ENCODE measurements around the gene TBX15. TPM values are rescaled to one million over a fixed set of nuclear protein-coding genes. Genes with fewer than 3 reads are reported as not detected.

TBX15 gene
- total and polyA plus RNA-seq, 3 donors from 2014 or later, result 0.63 to 1.5 (median 0.74) TPM

- Histone ChIP-seq H3K36me3 (ENCODE audit: low read depth, missing control alignments) (no peaks in the 10 kb centered on the region), H3K4me1 (no peaks in the 10 kb centered on the region), H3K9me3 (no peaks in the 10 kb centered on the region), H3K4me3 (no peak overlapping the region), H3K27ac (no peak overlapping the region), H3K27me3 (no peaks in the 10 kb centered on the region)
- WGBS, 2 donors, result 71 to 77% methylated on average over 6 of the region's 6 CpGs
- TF ChIP-seq POLR2A (IDR thresholded peaks at IDR 0.05), result no peak
- TF ChIP-seq, protein P1, sequence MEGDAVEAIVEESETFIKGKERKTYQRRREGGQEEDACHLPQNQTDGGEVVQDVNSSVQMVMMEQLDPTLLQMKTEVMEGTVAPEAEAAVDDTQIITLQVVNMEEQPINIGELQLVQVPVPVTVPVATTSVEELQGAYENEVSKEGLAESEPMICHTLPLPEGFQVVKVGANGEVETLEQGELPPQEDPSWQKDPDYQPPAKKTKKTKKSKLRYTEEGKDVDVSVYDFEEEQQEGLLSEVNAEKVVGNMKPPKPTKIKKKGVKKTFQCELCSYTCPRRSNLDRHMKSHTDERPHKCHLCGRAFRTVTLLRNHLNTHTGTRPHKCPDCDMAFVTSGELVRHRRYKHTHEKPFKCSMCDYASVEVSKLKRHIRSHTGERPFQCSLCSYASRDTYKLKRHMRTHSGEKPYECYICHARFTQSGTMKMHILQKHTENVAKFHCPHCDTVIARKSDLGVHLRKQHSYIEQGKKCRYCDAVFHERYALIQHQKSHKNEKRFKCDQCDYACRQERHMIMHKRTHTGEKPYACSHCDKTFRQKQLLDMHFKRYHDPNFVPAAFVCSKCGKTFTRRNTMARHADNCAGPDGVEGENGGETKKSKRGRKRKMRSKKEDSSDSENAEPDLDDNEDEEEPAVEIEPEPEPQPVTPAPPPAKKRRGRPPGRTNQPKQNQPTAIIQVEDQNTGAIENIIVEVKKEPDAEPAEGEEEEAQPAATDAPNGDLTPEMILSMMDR (IDR thresholded peaks at IDR 0.05), result no peak
- intact Hi-C loops (cut with DNase I; ENCODE audit: low total_unique reads), result no loop called here
- DNase-seq, result no peak
Measured at GRCh38 chr1:118902711-118903191, 85.4 kb downstream of the TBX15 start.

DNA sequence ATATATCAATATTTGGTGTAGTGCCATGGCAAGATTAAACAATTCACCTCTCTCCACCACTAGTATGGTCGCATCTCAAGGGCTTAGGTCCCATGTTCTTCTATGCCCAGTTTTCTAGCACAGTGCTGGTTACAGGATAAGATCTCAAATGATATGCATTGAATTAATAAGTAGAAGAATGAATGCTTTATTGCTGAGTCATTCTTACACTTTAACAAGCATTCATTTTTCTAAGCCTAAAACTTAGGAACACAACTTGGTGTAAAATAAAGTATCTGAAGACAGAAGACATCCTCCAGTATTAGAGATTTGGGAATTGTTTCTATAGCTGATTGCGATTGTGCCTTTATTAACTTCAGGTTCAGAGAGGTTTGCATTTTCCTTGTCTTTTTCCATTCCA, 85.8 kb downstream of the TBX15 start:
- Histone ChIP-seq H3K27me3 (no peaks in the 10 kb centered on the region), H3K27ac (no peak overlapping the region), H3K4me1 (no peaks in the 10 kb centered on the region), H3K9me3 (no peaks in the 10 kb centered on the region), H3K4me3 (no peak overlapping the region), H3K36me3 (ENCODE audit: low read depth, missing control alignments) (no peaks in the 10 kb centered on the region)
- 93 to 94% methylated on average over 2 of the region's 2 CpGs for WGBS, 2 donors
- DNase-seq, result no peak
- intact Hi-C loops (cut with DNase I; ENCODE audit: low total_unique reads), result no loop called here
- TF ChIP-seq, protein P1 (IDR thresholded peaks at IDR 0.05), result no peak
- no peak for TF ChIP-seq POLR2A (IDR thresholded peaks at IDR 0.05)

GRCh38 chr1:118900643-118901440, 87.3 kb downstream of the TBX15 start:
- intact Hi-C loops (cut with DNase I; ENCODE audit: low total_unique reads), result no loop called here
- DNase-seq, result no peak
- Histone ChIP-seq H3K27ac (no peak overlapping the region), H3K4me1 (no peaks in the 10 kb centered on the region), H3K27me3 (no peaks in the 10 kb centered on the region), H3K9me3 (no peaks in the 10 kb centered on the region), H3K36me3 (ENCODE audit: low read depth, missing control alignments) (no peaks in the 10 kb centered on the region), H3K4me3 (no peak overlapping the region)
- no peak for TF ChIP-seq POLR2A (IDR thresholded peaks at IDR 0.05)
- TF ChIP-seq, protein P1 (IDR thresholded peaks at IDR 0.05), result no peak

DNA sequence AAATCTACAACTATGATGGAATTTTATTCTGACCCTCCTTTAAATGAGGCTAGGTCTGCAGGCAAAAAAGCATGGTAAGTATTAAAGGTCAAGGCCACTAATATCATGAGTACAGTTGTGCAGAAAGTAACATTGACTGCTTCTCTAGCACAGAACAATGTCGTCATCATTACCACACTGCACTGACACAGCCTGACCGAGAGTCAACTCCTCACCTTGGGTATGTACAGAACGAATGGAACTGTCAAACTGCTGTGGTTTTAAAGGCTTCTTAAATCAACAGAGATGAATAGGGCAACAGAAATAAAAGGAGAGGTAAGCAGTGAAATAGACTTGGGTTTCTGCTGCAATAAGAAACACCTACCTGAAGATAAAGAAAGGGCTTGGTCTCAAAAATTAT, 88.8 kb downstream of the TBX15 start:
- Histone ChIP-seq H3K27me3 (no peaks in the 10 kb centered on the region), H3K4me1 (no peaks in the 10 kb centered on the region), H3K36me3 (ENCODE audit: low read depth, missing control alignments) (no peaks in the 10 kb centered on the region), H3K27ac (no peak overlapping the region), H3K4me3 (no peak overlapping the region), H3K9me3 (no peaks in the 10 kb centered on the region)
- intact Hi-C loops (cut with DNase I; ENCODE audit: low total_unique reads), result no loop called here
- WGBS, 2 donors, result 55 to 59% methylated on average over 3 of the region's 3 CpGs
- DNase-seq, result no peak
- TF ChIP-seq POLR2A (IDR thresholded peaks at IDR 0.05), result no peak

GRCh38 chr1:118898712-118899111, 89.4 kb downstream of the TBX15 start:
- H3K27ac ChIP-seq, result no peak overlapping the region
- no peak for DNase-seq
- WGBS, 2 donors, result 77 to 83% methylated on average over 3 of the region's 3 CpGs
- H3K27me3 ChIP-seq, result no peaks in the 10 kb centered on the region
- intact Hi-C loops (cut with DNase I; ENCODE audit: low total_unique reads), result no loop called here
- H3K4me3 ChIP-seq, result no peak overlapping the region
- H3K4me1 ChIP-seq, result no peaks in the 10 kb centered on the region
- no peaks in the 10 kb centered on the region for H3K9me3 ChIP-seq
- H3K36me3 ChIP-seq (ENCODE audit: low read depth, missing control alignments), result no peaks in the 10 kb centered on the region
- TF ChIP-seq, protein P1 (IDR thresholded peaks at IDR 0.05), result no peak
- no peak for TF ChIP-seq POLR2A (IDR thresholded peaks at IDR 0.05)
